HCT116 (cell line): ENCODE data around the gene NDUFA5. TPM values are rescaled to one million over a fixed set of nuclear protein-coding genes. Genes with fewer than 3 reads are reported as not detected.

ENCODE experiments used
- ATAC-seq: fragments of 200-7000 bp; cut with Tn5 transposase; 2 replicates; pipeline ENCODE4 v1.9.1; 2020; ENCODE audit warnings: mild to moderate bottlenecking, moderate library complexity
- BruUV-seq: library from RNA; stranded (reverse); fragments of 400-500 nt; replicated peaks from 2 replicates; lab custom pipeline; 2021; lab: Mats Ljungman, UMichigan
- CTCF ChIA-PET: fragments of 300-600 bp; sonication (Branson Sonifier 250); formaldehyde crosslinking; loops from one replicate; lab custom pipeline; 2021; ENCODE audit warnings: antibody characterized with exemption; lab: Charles Lee
- POLR2A ChIA-PET: fragments of 300-600, 350-600 bp; sonication (Branson Sonifier 250); formaldehyde crosslinking; loops from one replicate; lab custom pipeline; 2021; ENCODE audit warnings: antibody characterized with exemption; lab: Charles Lee
- RAD21 ChIA-PET, 2 experiments: fragments of 300-600 bp; sonication (Branson Sonifier 250); formaldehyde crosslinking; loops; one replicate each; lab custom pipeline; 2023; ENCODE audit warnings: low total read pairs in 2 of 2; ENCODE audit not compliant: uncharacterized antibody in 2 of 2, unreplicated experiment in 2 of 2, low non-redundant PET in 1 of 2; lab: Charles Lee
- DNase-seq: peaks from one replicate; pipeline ENCODE4 v3.0.0-alpha.2; 2010; ENCODE audit warnings: low read depth, low spot score
- H2AFZ ChIP-seq: fragments of 200-600 bp; shearing (Covaris generic), sonication (generic); 2 replicates; pipeline ENCODE4 v1.6.1; 2017; ENCODE audit warnings: low read depth, mixed run types, mixed read lengths, antibody characterized with exemption, low read length; ENCODE audit not compliant: poor library complexity, severe bottlenecking
- H3K27ac ChIP-seq: 2 replicates; pipeline ENCODE4 v1.5.1; 2012; ENCODE audit warnings: low read depth, low read length
- H3K27me3 ChIP-seq: fragments of 200-600 bp; sonication (generic); 2 replicates; pipeline ENCODE4 v1.6.1; 2016; ENCODE audit warnings: mixed run types, low read length, mixed read lengths; ENCODE audit not compliant: insufficient read depth
- H3K36me3 ChIP-seq, 2 experiments: fragments of 200-500 bp in 1 of 2; fragments of 200-600 bp in 1 of 2; sonication (Bioruptor generic) in 1 of 2; sonication (generic) in 1 of 2; 2 replicates each; pipeline versions ENCODE4 v1.5.1 to v1.6.1; 2014 to 2016; ENCODE audit warnings: low read length in 2 of 2, inconsistent platforms in 1 of 2, mixed read lengths in 1 of 2, mixed run types in 1 of 2; ENCODE audit not compliant: insufficient read depth in 2 of 2, control insufficient read depth in 1 of 2
- H3K4me1 ChIP-seq, 2 experiments: fragments of 200-600 bp in 1 of 2; sonication (generic) in 1 of 2; 2 replicates each; pipeline versions ENCODE4 v1.5.1 to v1.6.1; 2012 to 2017; ENCODE audit warnings: low read length in 2 of 2, inconsistent platforms in 1 of 2, mild to moderate bottlenecking in 1 of 2, mixed read lengths in 1 of 2, mixed run types in 1 of 2, moderate library complexity in 1 of 2; ENCODE audit not compliant: insufficient read depth in 2 of 2, control insufficient read depth in 1 of 2
- H3K4me2 ChIP-seq: fragments of 200-600 bp; sonication (generic); 2 replicates; pipeline ENCODE4 v1.6.1; 2017; ENCODE audit warnings: mixed run types, low read length, mixed read lengths
- H3K4me3 ChIP-seq, 2 experiments: fragments of 200-600 bp in 1 of 2; sonication (generic) in 1 of 2; replicated peaks in 1 of 2; 2 replicates each; pipeline ENCODE4 v1.5.1; 2011 to 2016; ENCODE audit warnings: low read length in 2 of 2, control low read depth in 1 of 2, low read depth in 1 of 2, mild to moderate bottlenecking in 1 of 2, mixed read lengths in 1 of 2, mixed run types in 1 of 2
- H3K79me2 ChIP-seq: fragments of 200-600 bp; sonication (generic); 2 replicates; pipeline ENCODE4 v1.6.1; 2017; ENCODE audit warnings: mild to moderate bottlenecking, mixed run types, low read length, moderate library complexity, mixed read lengths; ENCODE audit not compliant: insufficient read depth
- H3K9ac ChIP-seq: fragments of 200-600 bp; sonication (generic); 2 replicates; pipeline ENCODE4 v1.6.1; 2016; ENCODE audit warnings: low read length, mixed read lengths
- H3K9me2 ChIP-seq: fragments of 200-600 bp; sonication (generic), shearing (Covaris generic); 2 replicates; pipeline ENCODE4 v1.6.1; 2017; ENCODE audit warnings: mixed run types, mild to moderate bottlenecking, moderate library complexity; ENCODE audit not compliant: insufficient read depth
- H3K9me3 ChIP-seq, 2 experiments: fragments of 200-500 bp in 1 of 2; fragments of 200-600 bp in 1 of 2; sonication (Bioruptor generic) in 1 of 2; sonication (generic) in 1 of 2; 2 replicates each; pipeline ENCODE4 v1.6.1; 2014 to 2017; ENCODE audit warnings: low read length in 2 of 2, mixed read lengths in 2 of 2, inconsistent platforms in 1 of 2, low read depth in 1 of 2, mild to moderate bottlenecking in 1 of 2, mixed run types in 1 of 2, moderate library complexity in 1 of 2; ENCODE audit not compliant: control insufficient read depth in 1 of 2, insufficient read depth in 1 of 2
- H4K20me1 ChIP-seq: fragments of 200-600 bp; sonication (generic), shearing (Covaris generic); 2 replicates; pipeline ENCODE4 v1.6.1; 2017; ENCODE audit warnings: mixed run types, mild to moderate bottlenecking, moderate library complexity; ENCODE audit not compliant: insufficient read depth
- ATF3 ChIP-seq: IDR thresholded peaks from 2 replicates; pipeline ENCODE4 v1.6.1; 2012
- CEBPB ChIP-seq: IDR thresholded peaks from 2 replicates; pipeline ENCODE4 v1.6.1; 2012; ENCODE audit warnings: low read depth
- EZH2 ChIP-seq: fragments of 200-600 bp; sonication (generic); IDR thresholded peaks from 2 replicates; pipeline ENCODE4 v1.6.1; 2017; ENCODE audit warnings: antibody characterized with exemption, mixed run types
- JUND ChIP-seq: IDR thresholded peaks from 2 replicates; pipeline ENCODE4 v1.6.1; 2012
- RAD21 ChIP-seq: IDR thresholded peaks from 2 replicates; pipeline ENCODE4 v1.6.1; 2012; ENCODE audit warnings: low read depth, mild to moderate bottlenecking
- REST ChIP-seq: IDR thresholded peaks from 2 replicates; pipeline ENCODE4 v1.6.1; 2012; ENCODE audit warnings: low read depth
- intact Hi-C: fragments of 100-400 bp; cut with micrococcal nuclease; formaldehyde crosslinking; loops from 2 replicates; pipeline ENCODE4 v1.10.0; 2022
- total RNA-seq: library from RNA; stranded (reverse); gene quantifications from one replicate; pipeline ENCODE4 v1.2.1, GENCODE V29; 2021; ENCODE audit not compliant: unreplicated experiment

Gene NDUFA5
- total RNA-seq, 1 experiment from 2014 or later = 64.2 TPM

- ChIA-PET POLR2A (interaction anchor here (1.6 kb wide), 1 partner anchor 9 kb away, joined by 4 read pairs; no protein-coding TSS in a partner anchor), RAD21 (no interaction called here), CTCF (interaction anchor here (1.1 kb wide), 1 partner anchor 20 kb away, joined by 3 read pairs; no protein-coding TSS in a partner anchor)
- TF ChIP-seq REST (peak; percentile 40), EZH2 (no peak), RAD21 (no peak), ATF3 (no peak), JUND (no peak), CEBPB (no peak)
- Histone ChIP-seq H3K36me3 (peaks cover 3 to 6% of the 10 kb centered on the region in 2 experiments; a peak in 1 of 4 replicates), H3K4me2 (peak overlapping the region; percentile 95), H3K4me1 (peaks cover 5 to 12% of the 10 kb centered on the region in 2 experiments; a peak in 3 of 4 replicates), H3K79me2 (peaks cover 39% of the 10 kb centered on the region), H3K4me3 (peak overlapping the region; percentile 98 to 99), H3K27me3 (no peaks in the 10 kb centered on the region), H2AFZ (peak overlapping the region; percentile 87), H3K9ac (peak overlapping the region; percentile 97), H3K9me3 (no peaks in the 10 kb centered on the region), H4K20me1 (no peaks in the 10 kb centered on the region), H3K27ac (peak overlapping the region; percentile 36), H3K9me2 (no peaks in the 10 kb centered on the region)
- BruUV-seq = TSS peak; percentile 57
- no peak for DNase-seq
- intact Hi-C loops = no loop called here
- ATAC-seq = no peak
Observed at GRCh38 chr7:123557016-123557397, 611 bp downstream of the NDUFA5 start.
